Nephron (organoid): ENCODE data around the gene LMO3.

ENCODE experiments used
- H3K27ac Mint-ChIP-seq, 3 experiments: 2 replicates each; pipeline ENCODE4 v1.8.0; 2020; ENCODE audit warnings: mixed read lengths in 3 of 3, mild to moderate bottlenecking in 2 of 3, moderate library complexity in 1 of 3
- H3K27me3 Mint-ChIP-seq: 2 replicates; pipeline ENCODE4 v1.8.0; 2021; ENCODE audit warnings: low read depth, mild to moderate bottlenecking, moderate library complexity, mixed read lengths
- H3K36me3 Mint-ChIP-seq: 2 replicates; pipeline ENCODE4 v1.8.0; 2020; ENCODE audit warnings: low read depth, mixed read lengths
- H3K4me1 Mint-ChIP-seq: 2 replicates; pipeline ENCODE4 v1.8.0; 2020; ENCODE audit warnings: mixed read lengths
- H3K4me3 Mint-ChIP-seq, 3 experiments: 2 replicates each; pipeline ENCODE4 v1.8.0; 2020; ENCODE audit warnings: mild to moderate bottlenecking in 3 of 3, mixed read lengths in 3 of 3, moderate library complexity in 2 of 3
- H3K9me3 Mint-ChIP-seq: 2 replicates; pipeline ENCODE4 v1.8.0; 2020; ENCODE audit warnings: mixed read lengths
- TF ChIP-seq, protein P1 (sequence below), 3 experiments: fragments of 200-600 bp; sonication (generic); IDR thresholded peaks; one replicate each; pipeline ENCODE4 v1.5.0; 2021; ENCODE audit warnings: antibody characterized with exemption in 3 of 3; ENCODE audit not compliant: unreplicated experiment in 3 of 3

The LMO3 gene

DNA sequence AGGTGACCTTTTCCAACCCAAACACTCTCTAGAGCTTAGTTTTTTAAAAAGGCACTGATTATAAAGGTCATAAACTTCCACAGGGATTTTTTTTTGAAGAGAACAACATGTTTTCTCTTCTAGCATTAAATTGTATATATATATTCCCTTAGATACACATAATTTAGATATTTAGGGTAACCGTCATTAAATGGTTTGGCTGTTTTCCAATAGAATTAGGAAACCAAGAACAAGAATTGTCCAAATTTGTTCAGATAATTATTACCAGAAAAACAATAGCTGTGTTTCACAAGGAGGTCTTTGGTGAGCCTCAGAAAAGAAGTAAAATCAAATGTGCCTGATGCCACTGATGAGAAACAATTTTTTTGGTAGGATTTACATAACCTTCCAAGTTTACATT lies 26.9 kb downstream of the LMO3 start:
- H3K4me1 Mint-ChIP-seq = no peaks in the 10 kb centered on the region

DNA sequence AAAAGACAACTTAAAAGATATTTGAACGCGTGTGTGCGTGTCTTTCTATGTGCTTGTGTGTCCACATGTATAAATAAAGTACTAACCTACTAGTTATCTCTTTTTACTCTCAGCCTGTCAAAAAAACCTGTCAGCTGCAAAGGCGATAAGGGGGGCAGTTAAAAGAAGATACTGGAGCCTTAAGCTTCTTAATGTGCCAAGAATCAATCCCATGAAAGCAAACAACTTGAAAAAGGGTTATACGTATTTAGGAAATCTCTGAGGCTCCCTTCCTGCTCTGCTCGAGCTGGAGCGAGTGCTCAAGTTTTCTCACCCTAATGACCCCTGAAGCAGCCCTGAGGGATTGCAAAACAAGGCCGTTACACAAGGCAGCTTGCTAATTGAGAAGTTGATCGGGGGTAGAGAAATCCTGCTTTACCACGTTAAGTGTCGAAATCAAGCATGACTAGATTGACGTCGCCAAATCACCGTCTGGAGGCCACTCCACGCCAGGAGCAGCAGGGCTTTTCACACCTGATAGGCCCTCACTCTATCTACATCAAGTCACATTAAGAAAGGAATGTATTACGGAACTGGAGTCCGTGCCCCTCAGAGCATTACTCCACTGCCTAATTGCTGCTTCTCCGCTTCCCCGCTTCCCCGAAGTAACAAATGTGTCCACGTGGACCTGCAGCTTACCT lies 32.4 kb downstream of the LMO3 start:
- H3K27ac Mint-ChIP-seq = peak overlapping the region in 1 of 3 experiments; percentile 31
- TF ChIP-seq, protein P1, sequence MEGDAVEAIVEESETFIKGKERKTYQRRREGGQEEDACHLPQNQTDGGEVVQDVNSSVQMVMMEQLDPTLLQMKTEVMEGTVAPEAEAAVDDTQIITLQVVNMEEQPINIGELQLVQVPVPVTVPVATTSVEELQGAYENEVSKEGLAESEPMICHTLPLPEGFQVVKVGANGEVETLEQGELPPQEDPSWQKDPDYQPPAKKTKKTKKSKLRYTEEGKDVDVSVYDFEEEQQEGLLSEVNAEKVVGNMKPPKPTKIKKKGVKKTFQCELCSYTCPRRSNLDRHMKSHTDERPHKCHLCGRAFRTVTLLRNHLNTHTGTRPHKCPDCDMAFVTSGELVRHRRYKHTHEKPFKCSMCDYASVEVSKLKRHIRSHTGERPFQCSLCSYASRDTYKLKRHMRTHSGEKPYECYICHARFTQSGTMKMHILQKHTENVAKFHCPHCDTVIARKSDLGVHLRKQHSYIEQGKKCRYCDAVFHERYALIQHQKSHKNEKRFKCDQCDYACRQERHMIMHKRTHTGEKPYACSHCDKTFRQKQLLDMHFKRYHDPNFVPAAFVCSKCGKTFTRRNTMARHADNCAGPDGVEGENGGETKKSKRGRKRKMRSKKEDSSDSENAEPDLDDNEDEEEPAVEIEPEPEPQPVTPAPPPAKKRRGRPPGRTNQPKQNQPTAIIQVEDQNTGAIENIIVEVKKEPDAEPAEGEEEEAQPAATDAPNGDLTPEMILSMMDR (IDR thresholded peaks at IDR 0.05; ENCODE audit: unreplicated experiment in 3 of 3) = no peak
- H3K9me3 Mint-ChIP-seq = no peaks in the 10 kb centered on the region
- H3K27me3 Mint-ChIP-seq = no peaks in the 10 kb centered on the region
- no peaks in the 10 kb centered on the region for H3K4me1 Mint-ChIP-seq
- H3K36me3 Mint-ChIP-seq = no peaks in the 10 kb centered on the region
- H3K4me3 Mint-ChIP-seq = no peak overlapping the region

More for the DNA sequence above, 26.9 kb downstream of the LMO3 start:
- no peak overlapping the region for H3K27ac Mint-ChIP-seq
- H3K4me3 Mint-ChIP-seq = no peak overlapping the region
- peaks cover 5% of the 10 kb centered on the region for H3K9me3 Mint-ChIP-seq
- no peaks in the 10 kb centered on the region for H3K36me3 Mint-ChIP-seq
- H3K27me3 Mint-ChIP-seq = no peaks in the 10 kb centered on the region
- TF ChIP-seq, protein P1 (IDR thresholded peaks at IDR 0.05; ENCODE audit: unreplicated experiment in 3 of 3) = no peak

DNA sequence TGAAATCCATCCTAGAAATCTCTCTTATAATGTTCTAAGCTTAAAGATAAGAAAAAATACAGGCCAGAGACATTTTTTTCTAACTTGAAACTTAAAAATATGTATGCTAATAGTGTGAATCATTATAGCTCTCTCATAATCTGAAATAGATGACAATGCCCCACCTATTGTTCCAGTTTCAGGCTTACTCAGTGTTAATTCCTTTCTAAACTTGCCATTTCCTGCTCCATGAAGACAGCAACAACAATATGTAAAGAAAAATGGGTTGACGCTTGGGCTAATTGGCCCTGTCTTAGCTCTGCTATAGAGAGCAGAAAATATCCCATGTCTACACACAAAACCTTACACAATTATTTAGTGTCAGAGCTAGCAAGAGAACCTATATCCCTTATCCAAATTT lies 37.1 kb downstream of the LMO3 start:
- TF ChIP-seq, protein P1 (IDR thresholded peaks at IDR 0.05; ENCODE audit: unreplicated experiment in 3 of 3) = no peak
- H3K36me3 Mint-ChIP-seq = no peaks in the 10 kb centered on the region
- no peaks in the 10 kb centered on the region for H3K27me3 Mint-ChIP-seq
- no peaks in the 10 kb centered on the region for H3K9me3 Mint-ChIP-seq
- no peaks in the 10 kb centered on the region for H3K4me1 Mint-ChIP-seq
- no peak overlapping the region for H3K4me3 Mint-ChIP-seq
- H3K27ac Mint-ChIP-seq = no peak overlapping the region

DNA sequence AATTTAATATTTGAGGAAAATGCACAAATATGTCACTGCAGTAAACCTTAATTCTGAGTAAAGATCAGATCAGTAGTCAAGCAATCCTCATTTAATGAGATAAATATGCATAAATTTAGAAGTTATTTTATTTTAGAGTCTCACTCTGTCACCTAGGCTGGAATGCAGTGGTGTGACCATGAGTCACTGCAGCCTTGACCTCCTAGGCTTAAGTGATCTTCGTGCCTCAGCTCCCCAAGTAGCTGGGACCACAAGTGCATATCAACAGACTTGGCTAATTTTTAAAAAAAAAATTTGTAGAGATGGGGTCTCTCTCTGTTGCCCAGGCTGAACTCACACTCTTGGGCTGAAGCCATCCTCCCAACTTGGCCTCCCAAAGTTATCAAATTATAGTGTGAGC lies 41.3 kb downstream of the LMO3 start:
- TF ChIP-seq, protein P1 (IDR thresholded peaks at IDR 0.05; ENCODE audit: unreplicated experiment in 3 of 3) = no peak
- Mint-ChIP-seq H3K27ac (no peak overlapping the region), H3K27me3 (no peaks in the 10 kb centered on the region)

DNA sequence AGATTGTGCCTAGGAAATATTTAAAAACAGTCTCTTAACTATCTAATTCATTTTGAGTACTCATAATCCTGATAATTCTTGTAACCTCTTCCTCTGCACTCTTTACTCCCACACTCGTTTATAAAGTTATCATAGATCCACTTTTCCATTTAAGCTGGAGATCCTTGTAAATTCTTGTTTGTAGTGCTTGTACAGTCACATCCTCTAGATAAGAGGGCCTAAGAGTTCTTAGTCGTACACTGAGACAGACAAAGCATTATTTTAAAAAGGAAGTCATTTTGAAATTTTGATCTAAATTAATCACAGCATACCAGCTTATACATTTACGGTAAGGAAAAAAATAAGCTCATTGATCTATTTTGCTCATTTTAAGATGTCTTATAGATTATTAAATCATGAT lies 42.5 kb downstream of the LMO3 start:
- Mint-ChIP-seq H3K27me3 (no peaks in the 10 kb centered on the region), H3K4me3 (no peak overlapping the region), H3K27ac (no peak overlapping the region), H3K9me3 (no peaks in the 10 kb centered on the region), H3K4me1 (no peaks in the 10 kb centered on the region), H3K36me3 (no peaks in the 10 kb centered on the region)
- TF ChIP-seq, protein P1 (IDR thresholded peaks at IDR 0.05; ENCODE audit: unreplicated experiment in 3 of 3) = no peak

More for the DNA sequence above, 41.3 kb downstream of the LMO3 start:
- H3K9me3 Mint-ChIP-seq = no peaks in the 10 kb centered on the region
- no peaks in the 10 kb centered on the region for H3K4me1 Mint-ChIP-seq
- H3K4me3 Mint-ChIP-seq = no peak overlapping the region
- H3K36me3 Mint-ChIP-seq = no peaks in the 10 kb centered on the region

DNA sequence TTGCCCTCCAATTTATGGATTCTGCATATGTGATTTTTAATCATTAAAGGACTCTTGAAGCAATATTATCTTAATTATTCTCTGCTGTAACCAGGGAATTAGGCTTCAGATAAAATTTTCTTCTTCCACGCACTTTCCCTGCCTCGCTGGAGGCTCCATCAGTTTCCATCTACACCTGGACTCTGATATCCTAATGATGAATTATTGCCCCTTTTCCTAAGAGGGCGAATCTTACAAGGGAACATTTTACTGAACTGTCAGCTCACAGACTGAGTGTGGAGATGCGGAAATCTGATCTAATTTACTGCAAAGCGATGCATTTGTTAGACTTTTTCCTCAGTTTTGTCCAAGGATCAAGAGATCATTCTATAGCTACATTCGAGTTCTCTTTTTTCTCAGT lies 43.0 kb downstream of the LMO3 start:
- H3K36me3 Mint-ChIP-seq = no peaks in the 10 kb centered on the region
- H3K4me3 Mint-ChIP-seq = no peak overlapping the region
- H3K4me1 Mint-ChIP-seq = no peaks in the 10 kb centered on the region
- TF ChIP-seq, protein P1 (IDR thresholded peaks at IDR 0.05; ENCODE audit: unreplicated experiment in 3 of 3) = no peak
- H3K27ac Mint-ChIP-seq = no peak overlapping the region
- H3K9me3 Mint-ChIP-seq = no peaks in the 10 kb centered on the region
- H3K27me3 Mint-ChIP-seq = no peaks in the 10 kb centered on the region
